BJ (cell line): Measurements from ENCODE around the gene MLC1. TPM values are rescaled to one million over a fixed set of nuclear protein-coding genes. Genes with fewer than 3 reads are reported as not detected.

Source experiments
- CTCF ChIA-PET: fragments of 350-600 bp; formaldehyde crosslinking; extraction: SDS; loops from one replicate; lab custom pipeline; 2021; ENCODE audit warnings: antibody characterized with exemption, inconsistent platforms; lab: Yijun Ruan, JAX
- POLR2A ChIA-PET: fragments of 300-600 bp; sonication (Branson Sonifier 250); formaldehyde crosslinking; extraction: SDS; loops from one replicate; lab custom pipeline; 2021; ENCODE audit warnings: antibody characterized with exemption; lab: Charles Lee
- DNase-seq: peaks from one replicate; pipeline ENCODE4 v3.0.0-alpha.2; 2011; ENCODE audit warnings: low read depth
- H3K27me3 ChIP-seq: 2 replicates; pipeline ENCODE4 v1.6.0; 2011; ENCODE audit warnings: low read length; ENCODE audit not compliant: control insufficient read depth, insufficient read depth
- H3K36me3 ChIP-seq: 2 replicates; pipeline ENCODE4 v1.5.1; 2011; ENCODE audit warnings: low read length; ENCODE audit not compliant: control insufficient read depth, insufficient read depth
- H3K4me3 ChIP-seq: 2 replicates; pipeline ENCODE4 v1.5.1; 2011; ENCODE audit warnings: low read depth, mild to moderate bottlenecking, control low read depth, low read length
- CTCF ChIP-seq: IDR thresholded peaks from 2 replicates; pipeline ENCODE4 v1.5.1; 2011; ENCODE audit warnings: low read depth, mild to moderate bottlenecking, control low read depth, inconsistent platforms, low read length, moderate library complexity; ENCODE audit not compliant: insufficient read depth
- polyA plus RNA-seq: library from polyadenylated mRNA; depleted of rRNA; stranded (reverse); fragments of >200 nt; gene quantifications from 2 replicates; pipeline ENCODE4 v1.2.3, GENCODE V29; 2011

MLC1 gene
- polyA plus RNA-seq, 1 experiment: 0.15 TPM

DNA sequence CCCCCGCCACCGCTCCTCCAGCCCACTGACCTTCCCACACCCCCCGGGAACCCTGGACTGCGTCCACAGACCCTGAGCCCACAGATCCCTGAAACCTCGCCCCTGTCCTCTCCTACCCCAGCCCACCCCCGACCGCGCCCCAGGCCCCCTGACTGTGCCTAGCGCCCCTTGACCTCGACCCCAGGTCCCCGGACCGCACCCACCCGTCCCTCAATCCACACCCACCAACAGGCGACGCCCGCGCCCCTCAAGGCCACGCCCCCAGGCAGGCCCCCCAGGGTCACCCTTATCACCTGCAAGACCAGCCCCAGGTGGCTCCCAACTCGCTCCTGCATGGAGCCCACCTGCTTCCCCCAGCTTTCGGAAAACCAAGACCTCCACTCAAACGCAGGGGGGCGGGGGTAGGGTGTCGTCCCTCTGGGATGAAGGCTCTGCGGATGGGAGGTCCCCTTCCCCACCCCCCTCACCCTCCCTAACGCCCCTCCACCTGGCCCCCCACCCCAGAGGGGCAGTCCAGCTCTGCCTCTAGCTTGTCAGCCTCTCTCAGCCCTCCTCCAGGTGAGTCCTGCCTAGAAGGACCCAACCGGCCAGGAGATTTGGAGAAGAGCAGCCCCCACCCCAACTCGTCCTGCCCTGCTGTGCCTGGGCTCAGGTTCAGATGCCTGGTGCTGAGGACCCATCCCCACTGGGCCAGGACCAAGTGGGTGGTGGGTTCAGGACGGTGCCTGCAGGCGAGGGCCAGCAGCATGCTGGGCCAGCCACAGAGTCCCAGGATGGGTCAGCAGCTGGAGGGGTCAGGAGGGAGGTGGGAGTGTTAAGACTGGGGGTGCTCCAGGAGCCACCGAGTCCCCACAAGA, 69.5 kb downstream of the MLC1 start:
- no peak for DNase-seq
- TF ChIP-seq CTCF: no peak
- POLR2A ChIA-PET: no interaction called here
- Histone ChIP-seq H3K4me3 (no peak overlapping the region), H3K27me3 (peaks cover 29% of the 10 kb centered on the region), H3K36me3 (no peaks in the 10 kb centered on the region)
- CTCF ChIA-PET: interaction anchor here (4.2 kb wide), 1 partner anchor 15 kb away, joined by 18 read pairs; no protein-coding TSS in a partner anchor

GRCh38 chr22:50014655-50015401, 70.4 kb downstream of the MLC1 start:
- no peak for TF ChIP-seq CTCF
- no peak for DNase-seq
- ChIA-PET POLR2A (no interaction called here), CTCF (interaction anchor here (0.7 to 1.4 kb wide), 3 partner anchors 16 to 127 kb away, joined by 3 to 4 read pairs (median 3); no protein-coding TSS in a partner anchor)
- no peak overlapping the region for H3K4me3 ChIP-seq
- H3K36me3 ChIP-seq: no peaks in the 10 kb centered on the region
- peaks cover 36% of the 10 kb centered on the region for H3K27me3 ChIP-seq

DNA sequence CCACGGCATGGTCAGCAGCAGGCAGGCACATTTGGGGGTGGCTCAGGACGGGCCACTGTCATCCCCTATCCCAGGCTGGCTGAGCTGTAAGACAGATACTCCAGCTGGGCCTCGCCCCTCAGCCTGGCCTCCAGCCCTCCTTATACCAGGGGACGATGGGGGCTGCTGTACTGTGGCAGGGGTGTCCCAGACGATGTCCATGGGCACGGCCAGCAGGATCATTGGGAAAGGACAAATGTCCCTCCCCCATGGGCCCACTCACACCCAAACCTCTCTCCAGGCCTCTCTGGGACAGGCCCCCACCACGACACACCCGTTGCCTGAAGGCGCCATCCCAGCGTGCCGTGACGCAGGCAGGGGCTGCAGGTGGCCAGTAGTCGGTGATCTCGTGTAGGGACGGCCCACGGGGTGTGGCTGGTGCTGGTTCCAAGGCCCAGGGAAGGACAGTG, 71.1 kb downstream of the MLC1 start:
- CTCF ChIA-PET: interaction anchor here (0.6 to 1.4 kb wide), 3 partner anchors 16 to 172 kb away, joined by 3 to 4 read pairs (median 3); no protein-coding TSS in a partner anchor
- no peak for TF ChIP-seq CTCF
- no peaks in the 10 kb centered on the region for H3K36me3 ChIP-seq

DNA sequence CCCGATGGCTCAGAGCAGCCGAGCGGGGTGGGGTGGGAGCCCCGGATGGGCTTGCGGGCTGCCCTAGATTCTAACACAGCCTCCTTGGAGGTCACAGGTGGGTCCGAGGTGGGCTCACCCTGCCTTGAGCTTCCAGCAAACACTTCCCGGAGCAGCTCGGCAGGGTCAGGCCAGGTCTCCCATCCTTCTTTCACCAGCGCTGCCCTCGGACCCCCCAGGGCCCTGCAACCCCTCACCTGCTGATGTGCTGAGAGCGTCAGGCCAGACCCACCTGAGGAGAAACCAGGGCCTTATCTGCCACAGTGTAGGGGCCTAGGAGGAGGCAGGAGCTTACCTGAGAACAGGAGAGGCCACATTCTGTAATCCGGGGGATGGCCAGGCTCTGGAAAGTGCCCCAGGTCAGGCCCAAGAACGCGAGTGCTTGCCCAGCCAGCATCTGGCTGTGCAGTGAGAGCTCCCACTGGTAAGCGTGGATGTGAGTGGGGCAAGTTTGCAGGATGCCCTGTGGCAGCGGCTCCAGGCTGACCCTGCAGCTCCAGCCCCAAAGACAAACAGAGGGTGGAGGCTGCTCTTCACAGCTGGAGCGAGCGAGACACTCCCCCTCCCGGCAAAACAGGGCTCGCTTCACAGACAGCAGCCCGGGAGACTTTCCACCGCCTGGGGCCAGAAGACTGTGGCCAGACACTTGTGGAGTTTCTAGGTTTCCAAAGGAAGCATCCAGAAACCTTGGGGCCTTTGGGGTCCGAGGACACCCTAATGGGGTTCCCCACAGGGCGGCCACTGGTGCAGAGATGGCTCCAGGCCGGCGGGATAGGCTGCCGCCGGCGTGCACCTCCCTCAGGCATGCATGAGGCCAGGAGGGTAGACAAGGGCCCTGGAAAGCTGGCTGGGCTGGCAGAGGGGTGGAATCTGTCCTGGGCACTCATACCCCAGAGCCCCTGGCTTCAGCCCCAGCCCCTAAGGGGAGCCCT, 72.7 kb downstream of the MLC1 start, which contains the start of gene IL17REL:
Gene IL17REL, minus strand, starts transcription at position 555 of the 971 bp plus-strand sequence. Its CDS starts 119 bp downstream, at position 436.
- no peak for DNase-seq
- POLR2A ChIA-PET: no interaction called here
- no peaks in the 10 kb centered on the region for H3K36me3 ChIP-seq
- H3K27me3 ChIP-seq: peaks cover 36% of the 10 kb centered on the region
- H3K4me3 ChIP-seq: no peak within 1 kb of the TSS
- peak; percentile 33 for TF ChIP-seq CTCF
- CTCF ChIA-PET: interaction anchor here (1.0 to 1.7 kb wide), 5 partner anchors 11 to 82 kb away, joined by 3 to 13 read pairs (median 3); no protein-coding TSS in a partner anchor

More for the DNA sequence above, 71.1 kb downstream of the MLC1 start:
- POLR2A ChIA-PET: no interaction called here
- no peak for DNase-seq
- no peak overlapping the region for H3K4me3 ChIP-seq
- H3K27me3 ChIP-seq: peaks cover 36% of the 10 kb centered on the region
